HG03139 (cell line): ENCODE data around the gene LRIG1.
A peak's percentile ranks its signal among the peaks of the same experiment; 100 is the strongest.

Experiments
- ATAC-seq: cut with Tn5 transposase; IDR thresholded peaks from one replicate; pipeline ENCODE4 v1.9.1; 2021; ENCODE audit not compliant: unreplicated experiment

Gene LRIG1

GRCh38 chr3:66504850-66505641 is 4.2 kb upstream of the LRIG1 start:
- ATAC-seq: no peak

- ATAC-seq: no peak
Measured at GRCh38 chr3:66502981-66503380, 2.2 kb upstream of the LRIG1 start.

GRCh38 chr3:66502245-66502874 is 1.5 kb upstream of the LRIG1 start:
- ATAC-seq: no peak

GRCh38 chr3:66501483-66502244 is 842 bp upstream of the LRIG1 start:
- no peak for ATAC-seq

GRCh38 chr3:66499881-66500575 is 794 bp downstream of the LRIG1 start:
- ATAC-seq: peak; percentile 17

- no peak for ATAC-seq
Measured at GRCh38 chr3:66498687-66499621, 1.9 kb downstream of the LRIG1 start.

- no peak for ATAC-seq
Measured at GRCh38 chr3:66497985-66498671, 2.7 kb downstream of the LRIG1 start.

- no peak for ATAC-seq
Measured at GRCh38 chr3:66497288-66497984, 3.4 kb downstream of the LRIG1 start.

- ATAC-seq: no peak
Measured at GRCh38 chr3:66496746-66497145, 4.1 kb downstream of the LRIG1 start.

- no peak for ATAC-seq
Measured at GRCh38 chr3:66496301-66496700, 4.5 kb downstream of the LRIG1 start.

GRCh38 chr3:66495668-66496045 is 5.2 kb downstream of the LRIG1 start:
- ATAC-seq: no peak

- no peak for ATAC-seq
Measured at GRCh38 chr3:66494959-66495667, 5.7 kb downstream of the LRIG1 start.

GRCh38 chr3:66493458-66494099 is 7.2 kb downstream of the LRIG1 start:
- no peak for ATAC-seq

GRCh38 chr3:66492672-66493071 is 8.2 kb downstream of the LRIG1 start:
- ATAC-seq: no peak

- ATAC-seq: no peak
Measured at GRCh38 chr3:66492071-66492470, 8.8 kb downstream of the LRIG1 start.

- ATAC-seq: no peak
Measured at GRCh38 chr3:66490984-66491383, 9.8 kb downstream of the LRIG1 start.

- no peak for ATAC-seq
Measured at GRCh38 chr3:66490214-66490613, 10.6 kb downstream of the LRIG1 start.

- ATAC-seq: no peak
Measured at GRCh38 chr3:66489581-66489980, 11.2 kb downstream of the LRIG1 start.
